Measurements from ENCODE around the gene GLT6D1.
"Not testable (repeated sequence)": the region's sequence is repeated elsewhere in the genome, so short reads cannot be mapped to it uniquely, and the experiment has no call there.

DNA sequence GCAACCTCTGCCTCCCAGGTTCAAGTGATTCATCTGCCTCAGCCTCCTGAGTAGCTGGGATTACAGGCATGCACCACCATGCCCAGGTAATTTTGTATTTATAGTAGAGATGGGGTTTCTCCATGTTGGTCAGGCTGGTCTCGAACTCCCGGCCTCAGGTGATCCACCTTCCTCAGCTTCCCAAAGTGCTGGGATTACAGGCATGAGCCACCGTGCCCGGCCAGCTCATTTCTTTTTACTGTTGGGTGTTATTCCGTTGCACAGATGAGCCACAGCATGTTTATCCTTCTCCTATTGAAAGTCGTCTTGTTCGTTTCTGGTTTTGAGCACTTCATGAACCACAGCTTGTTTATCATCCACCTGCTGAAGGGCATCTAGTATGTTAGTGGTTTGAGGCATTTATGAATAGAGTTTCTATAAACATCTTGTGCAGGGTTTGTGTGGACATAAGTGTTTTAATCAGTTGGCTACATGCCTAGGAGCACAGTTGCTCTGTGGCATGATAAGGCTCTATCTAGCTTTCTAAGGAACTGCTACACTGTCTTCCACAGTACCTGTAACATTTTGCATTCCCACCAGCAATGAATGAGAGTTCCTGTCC, 2.3 kb downstream of the GLT6D1 start:
- TF ChIP-seq POLR2AphosphoS5 (IDR thresholded peaks at IDR 0.05; ENCODE audit: low read depth, low read length); POLR2A (IDR thresholded peaks at IDR 0.05; ENCODE audit: low read depth, low read length); TAF1 (IDR thresholded peaks at IDR 0.05; ENCODE audit: low read depth, low read length); PAX5 (IDR thresholded peaks at IDR 0.05; ENCODE audit: insufficient read depth, low read length, severe bottlenecking); POU2F2 (IDR thresholded peaks at IDR 0.05; ENCODE audit: low read depth, low read length); SPI1 (IDR thresholded peaks at IDR 0.05; ENCODE audit: low read depth, low read length): not testable (repeated sequence)

Measured in GM12891 (cell line).